HAP-1 (cell line): ENCODE results near the gene TGFB3.
"Not testable (repeated sequence)": the region's sequence is repeated elsewhere in the genome, so short reads cannot be mapped to it uniquely, and the experiment has no call there.

ENCODE experiments used
- DNase-seq, 2 experiments: peaks; one replicate each; pipeline ENCODE4 v3.0.0-alpha.2; 2016 to 2020; ENCODE audit warnings: low spot score in 2 of 2
- H3K27me3 ChIP-seq: fragments of 250-450 bp; sonication (Bioruptor Pico); 2 replicates; pipeline ENCODE4 v1.5.1; 2020; ENCODE audit warnings: low read depth, mild to moderate bottlenecking, moderate library complexity
- H3K36me3 ChIP-seq: fragments of 250-450 bp; sonication (Bioruptor Pico); replicated peaks from 2 replicates; pipeline ENCODE4 v1.5.1; 2020; ENCODE audit warnings: mild to moderate bottlenecking
- H3K4me1 ChIP-seq: fragments of 250-450 bp; sonication (Bioruptor Pico); 2 replicates; pipeline ENCODE4 v1.5.1; 2020; ENCODE audit warnings: mild to moderate bottlenecking
- H3K4me3 ChIP-seq: fragments of 250-450 bp; sonication (Bioruptor Pico); 2 replicates; pipeline ENCODE4 v1.5.1; 2020; ENCODE audit warnings: mild to moderate bottlenecking, moderate library complexity
- H3K9me3 ChIP-seq: fragments of 250-450 bp; sonication (Bioruptor Pico); 2 replicates; pipeline ENCODE4 v1.5.1; 2020; ENCODE audit warnings: mild to moderate bottlenecking, moderate library complexity
- in situ Hi-C: fragments of 300-500 bp; cut with MboI; formaldehyde crosslinking; loops from 3 replicates; pipeline ENCODE4 v1.14.3; 2020; ENCODE audit warnings: low sequenced_read_pairs, inconsistent platforms, mixed read lengths

Gene TGFB3

DNA sequence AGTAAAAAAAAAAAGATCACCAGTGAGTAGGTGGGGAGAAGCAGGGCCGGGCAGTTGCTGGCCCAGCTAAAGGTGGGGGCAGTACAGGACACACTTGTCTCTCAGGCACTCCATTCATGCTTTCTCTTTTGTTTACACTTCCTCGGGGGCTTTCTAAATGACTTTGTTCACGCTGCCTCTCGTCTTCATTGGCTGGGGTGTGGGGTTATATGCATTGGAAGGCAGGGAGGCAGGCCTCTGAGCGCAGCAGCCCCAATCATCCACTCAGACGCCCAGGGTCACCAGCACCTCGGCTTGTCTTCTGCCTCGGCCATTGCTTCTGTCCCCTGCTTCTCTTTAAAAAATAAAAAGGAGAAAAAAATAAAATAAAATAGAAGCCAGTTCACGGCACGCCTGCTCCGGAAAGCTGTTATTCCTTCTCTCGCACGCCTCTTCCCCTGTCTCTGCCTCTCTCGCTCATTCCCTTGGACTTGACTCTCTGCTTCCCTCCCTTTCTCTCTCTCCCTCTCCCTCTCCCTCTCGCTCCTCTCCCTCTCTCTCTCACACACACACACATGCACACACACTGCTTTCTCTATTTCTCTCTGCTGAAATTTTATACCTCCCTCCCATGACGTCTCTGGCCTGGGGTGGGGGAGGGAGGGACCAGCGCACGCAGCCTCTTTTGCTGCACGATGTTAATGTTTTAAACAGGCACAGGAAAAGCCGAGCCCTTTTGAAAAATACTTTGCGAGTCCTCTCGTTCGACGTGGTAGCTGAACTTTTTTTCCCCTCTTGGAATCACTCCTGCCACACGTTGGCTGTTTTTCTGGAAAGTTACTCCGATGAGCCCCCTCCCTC is at the start of gene TGFB3:
Gene TGFB3 (minus strand): TSS at position 570 of the 840 bp plus-strand sequence. CDS start 1,102 bp downstream, outside the sequence.
- in situ Hi-C loops: loop anchor here (5.0 kb wide), 1 partner anchor 269 kb away; no protein-coding TSS in a partner anchor
- Histone ChIP-seq H3K4me1 (peaks cover 8% of the 10 kb centered on the region), H3K9me3 (no peaks in the 10 kb centered on the region), H3K27me3 (no peaks in the 10 kb centered on the region), H3K4me3 (peak within 1 kb of the TSS; percentile 50), H3K36me3 (no peaks in the 10 kb centered on the region)
- peak; percentile 75 to 83 for DNase-seq

- H3K27me3 ChIP-seq: no peaks in the 10 kb centered on the region
- DNase-seq: no peak
- in situ Hi-C loops: no loop called here
These were observed 42.6 kb upstream of the TGFB3 start for GRCh38 chr14:76024211-76024907.

GRCh38 chr14:76023757-76024156 is 42.0 kb upstream of the TGFB3 start:
- no peak for DNase-seq
- in situ Hi-C loops: no loop called here
- peaks cover 4% of the 10 kb centered on the region; the same call in 1 of the 2 replicates for H3K36me3 ChIP-seq
- no peak overlapping the region for H3K4me3 ChIP-seq
- H3K4me1 ChIP-seq: no peaks in the 10 kb centered on the region
- H3K9me3 ChIP-seq: no peaks in the 10 kb centered on the region
- no peaks in the 10 kb centered on the region for H3K27me3 ChIP-seq

More at GRCh38 chr14:76024211-76024907, 42.6 kb upstream of the TGFB3 start:
- H3K4me1 ChIP-seq: no peaks in the 10 kb centered on the region
- H3K9me3 ChIP-seq: no peaks in the 10 kb centered on the region
- H3K36me3 ChIP-seq: peaks cover 4% of the 10 kb centered on the region; the same call in 1 of the 2 replicates
- no peak overlapping the region for H3K4me3 ChIP-seq

DNA sequence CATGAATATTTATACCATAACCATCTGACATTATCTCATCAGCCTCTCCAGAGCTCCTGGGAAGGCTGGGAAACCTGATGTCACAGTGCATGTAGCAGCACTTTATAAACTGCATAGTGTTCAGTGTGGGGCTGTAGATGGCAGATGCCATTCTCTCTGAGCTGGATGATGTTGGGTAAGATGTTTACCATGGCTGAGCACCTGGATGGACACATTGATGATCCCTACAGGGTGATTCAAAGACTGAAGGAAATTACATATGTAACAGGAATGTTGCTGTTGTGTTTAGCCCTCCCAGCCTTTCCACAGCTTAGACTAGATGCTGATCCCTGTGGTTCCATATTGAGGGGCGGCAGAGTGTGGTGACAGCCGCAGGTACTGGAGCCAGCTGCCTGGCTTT is 41.2 kb upstream of the TGFB3 start:
- H3K36me3 ChIP-seq: peaks cover 8% of the 10 kb centered on the region; the same call in 1 of the 2 replicates
- DNase-seq: no peak
- H3K4me1 ChIP-seq: no peaks in the 10 kb centered on the region
- H3K27me3 ChIP-seq: no peaks in the 10 kb centered on the region
- in situ Hi-C loops: no loop called here
- H3K9me3 ChIP-seq: no peaks in the 10 kb centered on the region
- H3K4me3 ChIP-seq: no peak overlapping the region

DNA sequence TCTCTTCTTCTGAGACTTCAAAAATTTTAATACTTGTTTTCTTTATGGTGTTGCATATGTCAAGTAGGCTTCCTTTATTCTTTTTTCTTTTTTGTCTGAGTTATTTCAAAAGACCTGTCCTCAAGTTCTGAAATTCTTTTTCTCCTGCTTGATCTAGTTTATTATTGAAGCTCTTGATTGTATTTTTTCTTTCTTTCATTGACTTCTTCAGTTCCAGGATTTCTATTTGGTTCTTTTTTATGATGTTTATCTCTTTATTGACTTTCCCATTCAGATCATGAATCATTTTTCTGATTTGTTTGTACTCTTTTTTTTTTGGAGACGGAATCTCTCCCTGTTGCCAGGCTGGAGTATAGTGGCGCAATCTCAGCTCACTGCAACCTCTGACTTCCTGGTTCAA is 37.9 kb upstream of the TGFB3 start:
- DNase-seq: no peak
- H3K9me3 ChIP-seq: no peaks in the 10 kb centered on the region
- no peaks in the 10 kb centered on the region for H3K27me3 ChIP-seq
- H3K4me3 ChIP-seq: no peak overlapping the region
- in situ Hi-C loops: no loop called here
- H3K4me1 ChIP-seq: no peaks in the 10 kb centered on the region
- peaks cover 8% of the 10 kb centered on the region; the same call in 1 of the 2 replicates for H3K36me3 ChIP-seq

DNA sequence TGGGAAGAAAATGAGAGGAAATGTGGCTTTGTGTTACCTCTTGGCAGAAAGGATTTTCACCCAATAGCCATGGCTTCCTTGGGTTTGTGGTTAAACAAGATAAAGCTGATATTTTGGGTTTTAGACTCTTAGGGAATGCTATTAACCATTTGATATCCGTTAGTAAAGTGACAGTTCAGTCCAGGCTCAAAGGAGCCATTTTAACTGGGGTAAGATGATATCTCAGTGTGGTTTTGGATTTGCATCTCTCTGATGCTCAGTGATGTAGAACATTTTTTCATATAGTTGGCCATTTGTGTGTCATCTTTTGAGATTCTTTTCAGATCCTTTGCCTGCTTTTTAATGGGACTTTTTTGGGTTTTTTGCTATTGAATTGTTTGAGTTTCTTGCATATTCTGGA is 33.9 kb upstream of the TGFB3 start:
- DNase-seq: no peak
- peaks cover 10% of the 10 kb centered on the region for H3K36me3 ChIP-seq
- no peak overlapping the region for H3K4me3 ChIP-seq
- H3K9me3 ChIP-seq: no peaks in the 10 kb centered on the region
- no peaks in the 10 kb centered on the region for H3K4me1 ChIP-seq
- no peaks in the 10 kb centered on the region for H3K27me3 ChIP-seq
- in situ Hi-C loops: no loop called here

GRCh38 chr14:76015191-76015590 is 33.4 kb upstream of the TGFB3 start:
- peaks cover 10% of the 10 kb centered on the region for H3K36me3 ChIP-seq
- no peaks in the 10 kb centered on the region for H3K9me3 ChIP-seq
- no peak overlapping the region for H3K4me3 ChIP-seq
- H3K27me3 ChIP-seq: no peaks in the 10 kb centered on the region
- H3K4me1 ChIP-seq: no peaks in the 10 kb centered on the region
- in situ Hi-C loops: no loop called here
- no peak for DNase-seq

GRCh38 chr14:76012354-76012753 is 30.6 kb upstream of the TGFB3 start:
- Histone ChIP-seq H3K27me3 (no peaks in the 10 kb centered on the region), H3K4me3 (no peak overlapping the region), H3K4me1 (no peaks in the 10 kb centered on the region), H3K36me3 (peaks cover 14% of the 10 kb centered on the region), H3K9me3 (no peaks in the 10 kb centered on the region)
- DNase-seq: no peak
- in situ Hi-C loops: no loop called here

GRCh38 chr14:76011930-76012329 is 30.1 kb upstream of the TGFB3 start:
- Histone ChIP-seq H3K4me3 (no peak overlapping the region), H3K36me3 (peaks cover 17% of the 10 kb centered on the region), H3K9me3 (no peaks in the 10 kb centered on the region), H3K27me3 (no peaks in the 10 kb centered on the region), H3K4me1 (no peaks in the 10 kb centered on the region)
- in situ Hi-C loops: no loop called here
- no peak for DNase-seq

DNA sequence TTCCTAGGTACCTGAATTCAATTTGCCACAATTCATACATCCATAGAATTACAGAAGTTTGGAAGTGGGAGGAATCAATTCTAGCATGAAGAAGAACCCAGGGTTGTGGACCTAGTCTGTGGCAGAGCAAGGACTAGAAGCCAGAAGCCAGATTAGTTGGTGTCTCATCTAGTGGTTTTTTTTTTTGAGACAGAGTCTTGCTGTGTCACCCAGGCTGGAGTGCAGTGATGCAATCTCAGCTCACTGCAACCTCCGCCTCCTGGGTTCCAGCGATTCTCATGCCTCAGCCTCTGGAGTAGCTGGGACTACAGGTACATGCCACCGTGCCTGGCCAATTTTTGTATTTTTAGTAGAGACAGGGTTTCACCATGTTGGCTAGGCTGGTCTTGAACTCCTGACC is 27.8 kb upstream of the TGFB3 start:
- peaks cover 20% of the 10 kb centered on the region for H3K36me3 ChIP-seq
- H3K4me3 ChIP-seq, H3K4me1 ChIP-seq, in situ Hi-C loops, DNase-seq, H3K9me3 ChIP-seq, H3K27me3 ChIP-seq: not testable (repeated sequence)

DNA sequence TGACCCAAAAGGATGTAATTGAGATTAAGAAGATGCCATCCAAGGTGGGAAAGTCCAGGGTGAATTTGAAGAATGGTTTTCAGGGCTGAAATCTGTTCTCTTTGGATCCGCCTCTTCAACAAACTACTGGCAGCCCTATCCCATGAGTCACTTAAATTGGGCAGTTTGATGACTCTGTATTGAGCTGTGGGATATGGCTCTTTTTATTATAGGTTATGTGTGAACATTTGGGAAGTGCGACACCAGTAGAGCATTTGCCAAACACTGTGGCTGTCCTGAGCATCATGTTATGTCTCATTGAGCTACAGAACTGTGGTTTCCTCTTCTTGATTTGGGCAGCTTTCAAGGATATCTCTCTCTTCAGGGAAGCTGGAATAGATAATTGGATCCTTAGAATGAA is 26.1 kb upstream of the TGFB3 start:
- Histone ChIP-seq H3K27me3 (no peaks in the 10 kb centered on the region), H3K4me3 (no peak overlapping the region), H3K9me3 (no peaks in the 10 kb centered on the region), H3K4me1 (no peaks in the 10 kb centered on the region), H3K36me3 (peaks cover 26% of the 10 kb centered on the region)
- no peak for DNase-seq
- in situ Hi-C loops: no loop called here

GRCh38 chr14:76007379-76007778 is 25.6 kb upstream of the TGFB3 start:
- H3K27me3 ChIP-seq: no peaks in the 10 kb centered on the region
- in situ Hi-C loops: no loop called here
- no peaks in the 10 kb centered on the region for H3K9me3 ChIP-seq
- no peak overlapping the region for H3K4me3 ChIP-seq
- no peaks in the 10 kb centered on the region for H3K4me1 ChIP-seq
- no peak for DNase-seq
- H3K36me3 ChIP-seq: peaks cover 26% of the 10 kb centered on the region

- no peaks in the 10 kb centered on the region for H3K9me3 ChIP-seq
- no peaks in the 10 kb centered on the region for H3K27me3 ChIP-seq
- in situ Hi-C loops: no loop called here
- H3K36me3 ChIP-seq: peaks cover 22% of the 10 kb centered on the region
- no peak for DNase-seq
- H3K4me1 ChIP-seq: no peaks in the 10 kb centered on the region
- H3K4me3 ChIP-seq: no peak overlapping the region
These were observed 24.5 kb upstream of the TGFB3 start for GRCh38 chr14:76006253-76006652.

DNA sequence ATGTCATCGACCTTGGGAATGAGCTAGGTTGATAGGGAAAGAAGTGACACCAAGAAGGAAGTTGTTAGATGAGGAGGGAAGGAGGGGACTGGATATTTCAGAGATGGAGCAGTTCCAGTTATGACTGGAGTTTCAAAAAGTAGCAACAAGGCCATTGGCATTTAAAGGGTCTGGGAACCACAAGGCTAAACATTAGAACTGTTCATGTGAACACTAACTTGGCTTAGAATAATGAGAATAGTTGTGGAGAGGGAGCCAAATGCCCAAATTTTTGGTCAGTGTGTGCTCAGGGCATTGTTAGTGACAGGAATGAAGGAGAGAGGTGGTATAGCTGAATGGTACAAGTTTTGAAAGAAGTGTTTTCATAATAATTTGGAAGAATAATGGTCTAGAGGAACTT is 20.6 kb upstream of the TGFB3 start:
- DNase-seq: no peak
- no peaks in the 10 kb centered on the region for H3K4me1 ChIP-seq
- no peaks in the 10 kb centered on the region for H3K27me3 ChIP-seq
- H3K9me3 ChIP-seq: no peaks in the 10 kb centered on the region
- H3K4me3 ChIP-seq: no peak overlapping the region
- in situ Hi-C loops: no loop called here
- peaks cover 13% of the 10 kb centered on the region for H3K36me3 ChIP-seq
